HCT116 (cell line): ENCODE measurements around the gene GAPDH. TPM values are rescaled to one million over a fixed set of nuclear protein-coding genes. Genes with fewer than 3 reads are reported as not detected.

Experiments
- ATAC-seq: fragments of 200-7000 bp; cut with Tn5 transposase; 2 replicates; pipeline ENCODE4 v1.9.1; 2020; ENCODE audit warnings: mild to moderate bottlenecking, moderate library complexity
- BruUV-seq: library from RNA; stranded (reverse); fragments of 400-500 nt; replicated peaks from 2 replicates; lab custom pipeline; 2021; lab: Mats Ljungman, UMichigan
- CTCF ChIA-PET: fragments of 300-600 bp; sonication (Branson Sonifier 250); formaldehyde crosslinking; loops from one replicate; lab custom pipeline; 2021; ENCODE audit warnings: antibody characterized with exemption; lab: Charles Lee
- POLR2A ChIA-PET: fragments of 300-600, 350-600 bp; sonication (Branson Sonifier 250); formaldehyde crosslinking; loops from one replicate; lab custom pipeline; 2021; ENCODE audit warnings: antibody characterized with exemption; lab: Charles Lee
- RAD21 ChIA-PET, 2 experiments: fragments of 300-600 bp; sonication (Branson Sonifier 250); formaldehyde crosslinking; loops; one replicate each; lab custom pipeline; 2023; ENCODE audit warnings: low total read pairs in 2 of 2; ENCODE audit not compliant: uncharacterized antibody in 2 of 2, unreplicated experiment in 2 of 2, low non-redundant PET in 1 of 2; lab: Charles Lee
- DNase-seq: peaks from one replicate; pipeline ENCODE4 v3.0.0-alpha.2; 2010; ENCODE audit warnings: low read depth, low spot score
- H2AFZ ChIP-seq: fragments of 200-600 bp; shearing (Covaris generic), sonication (generic); 2 replicates; pipeline ENCODE4 v1.6.1; 2017; ENCODE audit warnings: low read depth, mixed run types, mixed read lengths, antibody characterized with exemption, low read length; ENCODE audit not compliant: poor library complexity, severe bottlenecking
- H3K27ac ChIP-seq: 2 replicates; pipeline ENCODE4 v1.5.1; 2012; ENCODE audit warnings: low read depth, low read length
- H3K27me3 ChIP-seq: fragments of 200-600 bp; sonication (generic); 2 replicates; pipeline ENCODE4 v1.6.1; 2016; ENCODE audit warnings: mixed run types, low read length, mixed read lengths; ENCODE audit not compliant: insufficient read depth
- H3K36me3 ChIP-seq, 2 experiments: fragments of 200-500 bp in 1 of 2; fragments of 200-600 bp in 1 of 2; sonication (Bioruptor generic) in 1 of 2; sonication (generic) in 1 of 2; 2 replicates each; pipeline versions ENCODE4 v1.5.1 to v1.6.1; 2014 to 2016; ENCODE audit warnings: low read length in 2 of 2, inconsistent platforms in 1 of 2, mixed read lengths in 1 of 2, mixed run types in 1 of 2; ENCODE audit not compliant: insufficient read depth in 2 of 2, control insufficient read depth in 1 of 2
- H3K4me1 ChIP-seq, 2 experiments: fragments of 200-600 bp in 1 of 2; sonication (generic) in 1 of 2; 2 replicates each; pipeline versions ENCODE4 v1.5.1 to v1.6.1; 2012 to 2017; ENCODE audit warnings: low read length in 2 of 2, inconsistent platforms in 1 of 2, mild to moderate bottlenecking in 1 of 2, mixed read lengths in 1 of 2, mixed run types in 1 of 2, moderate library complexity in 1 of 2; ENCODE audit not compliant: insufficient read depth in 2 of 2, control insufficient read depth in 1 of 2
- H3K4me2 ChIP-seq: fragments of 200-600 bp; sonication (generic); 2 replicates; pipeline ENCODE4 v1.6.1; 2017; ENCODE audit warnings: mixed run types, low read length, mixed read lengths
- H3K4me3 ChIP-seq, 2 experiments: fragments of 200-600 bp in 1 of 2; sonication (generic) in 1 of 2; replicated peaks in 1 of 2; 2 replicates each; pipeline ENCODE4 v1.5.1; 2011 to 2016; ENCODE audit warnings: low read length in 2 of 2, control low read depth in 1 of 2, low read depth in 1 of 2, mild to moderate bottlenecking in 1 of 2, mixed read lengths in 1 of 2, mixed run types in 1 of 2
- H3K79me2 ChIP-seq: fragments of 200-600 bp; sonication (generic); 2 replicates; pipeline ENCODE4 v1.6.1; 2017; ENCODE audit warnings: mild to moderate bottlenecking, mixed run types, low read length, moderate library complexity, mixed read lengths; ENCODE audit not compliant: insufficient read depth
- H3K9ac ChIP-seq: fragments of 200-600 bp; sonication (generic); 2 replicates; pipeline ENCODE4 v1.6.1; 2016; ENCODE audit warnings: low read length, mixed read lengths
- H3K9me2 ChIP-seq: fragments of 200-600 bp; sonication (generic), shearing (Covaris generic); 2 replicates; pipeline ENCODE4 v1.6.1; 2017; ENCODE audit warnings: mixed run types, mild to moderate bottlenecking, moderate library complexity; ENCODE audit not compliant: insufficient read depth
- H3K9me3 ChIP-seq, 2 experiments: fragments of 200-500 bp in 1 of 2; fragments of 200-600 bp in 1 of 2; sonication (Bioruptor generic) in 1 of 2; sonication (generic) in 1 of 2; 2 replicates each; pipeline ENCODE4 v1.6.1; 2014 to 2017; ENCODE audit warnings: low read length in 2 of 2, mixed read lengths in 2 of 2, inconsistent platforms in 1 of 2, low read depth in 1 of 2, mild to moderate bottlenecking in 1 of 2, mixed run types in 1 of 2, moderate library complexity in 1 of 2; ENCODE audit not compliant: control insufficient read depth in 1 of 2, insufficient read depth in 1 of 2
- H4K20me1 ChIP-seq: fragments of 200-600 bp; sonication (generic), shearing (Covaris generic); 2 replicates; pipeline ENCODE4 v1.6.1; 2017; ENCODE audit warnings: mixed run types, mild to moderate bottlenecking, moderate library complexity; ENCODE audit not compliant: insufficient read depth
- EZH2phosphoT487 ChIP-seq: fragments of 200-600 bp; IDR thresholded peaks from 2 replicates; pipeline ENCODE4 v1.6.1; 2018; ENCODE audit warnings: antibody characterized with exemption, borderline replicate concordance
- FOSL1 ChIP-seq: IDR thresholded peaks from 2 replicates; pipeline ENCODE4 v1.6.1; 2012; ENCODE audit warnings: low read depth
- JUND ChIP-seq: IDR thresholded peaks from 2 replicates; pipeline ENCODE4 v1.6.1; 2012
- POLR2A ChIP-seq: IDR thresholded peaks from 2 replicates; pipeline ENCODE4 v1.7.0; 2011; ENCODE audit warnings: borderline replicate concordance; ENCODE audit not compliant: insufficient read depth, insufficient read length; ENCODE audit errors: extremely low read depth
- RAD21 ChIP-seq: IDR thresholded peaks from 2 replicates; pipeline ENCODE4 v1.6.1; 2012; ENCODE audit warnings: low read depth, mild to moderate bottlenecking
- SIN3A ChIP-seq: IDR thresholded peaks from 2 replicates; pipeline ENCODE4 v1.6.1; 2012; ENCODE audit warnings: low read depth
- TCF7L2 ChIP-seq: IDR thresholded peaks from 2 replicates; pipeline ENCODE4 v1.7.0; 2011; ENCODE audit warnings: borderline replicate concordance, inconsistent platforms; ENCODE audit not compliant: insufficient read depth, insufficient read length; ENCODE audit errors: extremely low read depth
- ZFX ChIP-seq: fragments of 450-650 bp; IDR thresholded peaks from 2 replicates; pipeline ENCODE4 v1.6.1; 2017
- intact Hi-C: fragments of 100-400 bp; cut with micrococcal nuclease; formaldehyde crosslinking; loops from 2 replicates; pipeline ENCODE4 v1.10.0; 2022
- total RNA-seq: library from RNA; stranded (reverse); gene quantifications from one replicate; pipeline ENCODE4 v1.2.1, GENCODE V29; 2021; ENCODE audit not compliant: unreplicated experiment
- TF ChIP-seq, protein P1 (sequence below): IDR thresholded peaks from 2 replicates; pipeline ENCODE4 v1.6.1; 2011; ENCODE audit warnings: mild to moderate bottlenecking, low read length, moderate library complexity; ENCODE audit not compliant: insufficient replicate concordance; ENCODE audit errors: extremely low read depth

The GAPDH gene
- total RNA-seq, 1 experiment from 2014 or later, result 5,901 TPM

DNA sequence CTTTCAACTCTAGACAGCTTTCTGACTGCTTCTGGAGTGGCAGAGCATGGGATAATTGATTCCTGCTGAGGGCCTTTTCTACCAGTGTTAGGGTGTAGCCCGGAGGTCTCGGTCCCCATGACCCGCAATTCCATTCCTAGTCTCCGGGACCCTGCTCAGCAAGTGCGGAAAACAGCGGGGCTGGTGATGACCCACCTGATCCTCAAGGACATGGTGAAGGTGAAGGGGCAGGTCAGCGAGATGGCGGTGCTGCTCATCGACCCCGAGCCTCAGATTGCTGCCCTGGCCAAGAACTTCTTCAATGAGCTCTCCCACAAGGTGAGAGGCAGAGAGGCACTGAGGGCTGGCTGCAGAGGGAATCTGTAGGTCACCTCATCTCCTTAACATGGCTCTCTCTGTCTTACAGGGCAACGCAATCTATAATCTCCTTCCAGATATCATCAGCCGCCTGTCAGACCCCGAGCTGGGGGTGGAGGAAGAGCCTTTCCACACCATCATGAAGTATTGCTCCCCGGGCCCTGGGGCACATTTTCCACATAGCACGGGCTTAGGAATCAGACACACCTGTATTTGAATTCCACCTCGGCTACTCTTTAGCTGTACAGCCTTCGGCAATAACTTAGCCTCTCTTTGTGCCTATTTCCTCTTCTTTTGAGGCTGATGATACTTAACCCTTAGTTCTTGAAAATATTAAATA, 5.6 kb upstream of the GAPDH start:
- no peak overlapping the region for H3K9ac ChIP-seq
- H3K27me3 ChIP-seq, result no peaks in the 10 kb centered on the region
- ChIA-PET CTCF (interaction anchor here (0.8 to 1.2 kb wide), 2 partner anchors 9 to 11 kb away, joined by 3 to 5 read pairs; no protein-coding TSS in a partner anchor), RAD21 (no interaction called here)
- H3K36me3 ChIP-seq, result peaks cover 42 to 79% of the 10 kb centered on the region in 2 experiments; a peak in 3 of 4 replicates
- H3K4me2 ChIP-seq, result no peak overlapping the region
- no peak overlapping the region for H2AFZ ChIP-seq
- TF ChIP-seq RAD21 (no peak), SIN3A (no peak), POLR2A (no peak), ZFX (no peak)
- TF ChIP-seq, protein P1, sequence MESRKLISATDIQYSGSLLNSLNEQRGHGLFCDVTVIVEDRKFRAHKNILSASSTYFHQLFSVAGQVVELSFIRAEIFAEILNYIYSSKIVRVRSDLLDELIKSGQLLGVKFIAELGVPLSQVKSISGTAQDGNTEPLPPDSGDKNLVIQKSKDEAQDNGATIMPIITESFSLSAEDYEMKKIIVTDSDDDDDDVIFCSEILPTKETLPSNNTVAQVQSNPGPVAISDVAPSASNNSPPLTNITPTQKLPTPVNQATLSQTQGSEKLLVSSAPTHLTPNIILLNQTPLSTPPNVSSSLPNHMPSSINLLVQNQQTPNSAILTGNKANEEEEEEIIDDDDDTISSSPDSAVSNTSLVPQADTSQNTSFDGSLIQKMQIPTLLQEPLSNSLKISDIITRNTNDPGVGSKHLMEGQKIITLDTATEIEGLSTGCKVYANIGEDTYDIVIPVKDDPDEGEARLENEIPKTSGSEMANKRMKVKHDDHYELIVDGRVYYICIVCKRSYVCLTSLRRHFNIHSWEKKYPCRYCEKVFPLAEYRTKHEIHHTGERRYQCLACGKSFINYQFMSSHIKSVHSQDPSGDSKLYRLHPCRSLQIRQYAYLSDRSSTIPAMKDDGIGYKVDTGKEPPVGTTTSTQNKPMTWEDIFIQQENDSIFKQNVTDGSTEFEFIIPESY, result no peak
- TF ChIP-seq, all 23 proteins: peak for 0
- BruUV-seq, result no TSS peak
- no peak overlapping the region for H3K4me3 ChIP-seq
- DNase-seq (no peak), ATAC-seq (no peak)
- POLR2A ChIA-PET, result interaction anchor here (1.9 kb wide), 1 partner anchor 9 kb away, joined by 6 read pairs; no protein-coding TSS in a partner anchor
- H3K79me2 ChIP-seq, result peaks cover 17% of the 10 kb centered on the region; the same call in 1 of the 2 replicates
- H3K4me1 ChIP-seq, result peaks cover 13 to 27% of the 10 kb centered on the region in 2 experiments
- intact Hi-C loops, result no loop called here
- H4K20me1 ChIP-seq, result no peaks in the 10 kb centered on the region
- H3K27ac ChIP-seq, result no peak overlapping the region
- H3K9me2 ChIP-seq, result no peaks in the 10 kb centered on the region
- H3K9me3 ChIP-seq, result no peaks in the 10 kb centered on the region

DNA sequence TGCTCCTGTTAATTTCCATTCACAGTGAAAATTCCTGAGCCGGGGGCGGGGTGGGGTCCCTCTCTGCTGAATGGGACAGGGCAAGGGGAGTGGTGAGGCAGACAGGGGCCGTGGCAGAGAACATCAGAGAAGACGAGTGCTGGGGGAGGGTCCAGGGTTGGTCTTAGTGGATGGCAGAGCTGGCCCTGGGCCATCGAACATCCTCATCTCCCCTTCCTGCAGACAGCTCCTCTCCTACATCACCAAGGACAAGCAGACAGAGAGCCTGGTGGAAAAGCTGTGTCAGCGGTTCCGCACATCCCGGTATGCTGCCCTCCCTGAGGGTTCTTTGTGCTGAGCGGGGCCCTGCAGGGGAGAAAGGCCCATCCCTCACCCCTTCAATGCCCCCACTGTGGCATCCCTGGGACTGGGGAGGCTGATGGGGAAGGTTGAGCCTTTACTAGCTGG, 5.0 kb upstream of the GAPDH start:
- Histone ChIP-seq H3K9me2 (no peaks in the 10 kb centered on the region), H3K4me1 (peaks cover 13 to 32% of the 10 kb centered on the region in 2 experiments), H3K4me3 (no peak overlapping the region), H3K36me3 (peaks cover 36 to 75% of the 10 kb centered on the region in 2 experiments; a peak in 3 of 4 replicates), H3K4me2 (no peak overlapping the region), H3K9ac (no peak overlapping the region), H3K27ac (no peak overlapping the region), H3K79me2 (peaks cover 21% of the 10 kb centered on the region; the same call in 1 of the 2 replicates), H3K9me3 (no peaks in the 10 kb centered on the region), H3K27me3 (no peaks in the 10 kb centered on the region), H4K20me1 (no peaks in the 10 kb centered on the region), H2AFZ (no peak overlapping the region)
- ATAC-seq (no peak), DNase-seq (no peak)
- BruUV-seq, result no TSS peak
- intact Hi-C loops, result no loop called here
- CTCF ChIA-PET, result interaction anchor here (0.8 to 1.2 kb wide), 2 partner anchors 8 to 10 kb away, joined by 3 to 5 read pairs; no protein-coding TSS in a partner anchor
- POLR2A ChIA-PET, result interaction anchor here (1.9 kb wide), 1 partner anchor 9 kb away, joined by 6 read pairs; no protein-coding TSS in a partner anchor
- TF ChIP-seq TCF7L2, result no peak
- no peak for TF ChIP-seq JUND
- no peak for TF ChIP-seq EZH2phosphoT487
- no peak for TF ChIP-seq FOSL1
- RAD21 ChIA-PET, result no interaction called here
